Mesenchymal stem cell (in vitro differentiated cells and primary cell): ENCODE results near the gene UBASH3B.

Source experiments
- DNase-seq: peaks from one replicate; pipeline ENCODE4 v3.0.0-alpha.2; 2013
- H2AFZ ChIP-seq: one replicate; pipeline ENCODE4 v1.6.1; 2013; ENCODE audit warnings: low read depth, mild to moderate bottlenecking, control low read depth, inconsistent platforms, low read length, moderate library complexity
- H2AK5ac ChIP-seq: 2 replicates; pipeline ENCODE4 v1.6.1; 2013; ENCODE audit warnings: low read length, moderate library complexity, mild to moderate bottlenecking, inconsistent platforms; ENCODE audit not compliant: severe bottlenecking
- H2BK120ac ChIP-seq: one replicate; pipeline ENCODE4 v1.6.1; 2013; ENCODE audit warnings: low read depth, mild to moderate bottlenecking, inconsistent platforms, low read length, moderate library complexity
- H2BK12ac ChIP-seq, 2 experiments: one replicate each; pipeline ENCODE4 v1.6.1; 2013; ENCODE audit warnings: inconsistent platforms in 2 of 2, low read length in 2 of 2, mild to moderate bottlenecking in 2 of 2, moderate library complexity in 2 of 2, control low read depth in 1 of 2
- H2BK15ac ChIP-seq: one replicate; pipeline ENCODE4 v1.6.1; 2013; ENCODE audit warnings: mild to moderate bottlenecking, low read depth, inconsistent platforms; ENCODE audit not compliant: poor library complexity, severe bottlenecking
- H2BK5ac ChIP-seq: 2 replicates; pipeline ENCODE4 v1.6.1; 2013; ENCODE audit warnings: low read depth, mild to moderate bottlenecking, low read length, control low read depth, inconsistent platforms; ENCODE audit not compliant: poor library complexity, severe bottlenecking
- H3K14ac ChIP-seq, 2 experiments: one replicate each; pipeline ENCODE4 v1.6.1; 2013; ENCODE audit warnings: inconsistent platforms in 2 of 2, low read length in 2 of 2, control low read depth in 1 of 2, mild to moderate bottlenecking in 1 of 2, moderate library complexity in 1 of 2
- H3K18ac ChIP-seq, 2 experiments: one replicate each; pipeline ENCODE4 v1.6.1; 2013; ENCODE audit warnings: inconsistent platforms in 2 of 2, low read length in 2 of 2, control low read depth in 1 of 2, low read depth in 1 of 2, mild to moderate bottlenecking in 1 of 2
- H3K23ac ChIP-seq, 2 experiments: one replicate each; pipeline ENCODE4 v1.6.1; 2013; ENCODE audit warnings: inconsistent platforms in 2 of 2, low read length in 2 of 2, mild to moderate bottlenecking in 2 of 2, moderate library complexity in 2 of 2, control low read depth in 1 of 2
- H3K27ac ChIP-seq: 2 replicates; pipeline ENCODE4 v1.5.1; 2013; ENCODE audit warnings: mild to moderate bottlenecking, moderate library complexity, low read length, control low read depth, inconsistent platforms; ENCODE audit not compliant: poor library complexity, severe bottlenecking
- H3K27me3 ChIP-seq, 2 experiments: 2 replicates each; pipeline versions ENCODE4 v1.6.1 to v1.7.0; 2013; ENCODE audit warnings: low read length in 2 of 2, mild to moderate bottlenecking in 2 of 2, moderate library complexity in 2 of 2, control low read depth in 1 of 2, inconsistent platforms in 1 of 2; ENCODE audit not compliant: control insufficient read depth in 1 of 2, insufficient read depth in 1 of 2
- H3K36me3 ChIP-seq, 2 experiments: 2 replicates each; pipeline versions ENCODE4 v1.6.1 to v1.7.0; 2013; ENCODE audit warnings: low read length in 2 of 2, control low read depth in 1 of 2, inconsistent platforms in 1 of 2, low read depth in 1 of 2, mild to moderate bottlenecking in 1 of 2; ENCODE audit not compliant: insufficient read depth in 2 of 2, control insufficient read depth in 1 of 2
- H3K4ac ChIP-seq, 2 experiments: one replicate each; pipeline ENCODE4 v1.6.1; 2013; ENCODE audit warnings: inconsistent platforms in 2 of 2, low read length in 2 of 2, mild to moderate bottlenecking in 2 of 2, moderate library complexity in 2 of 2, control low read depth in 1 of 2, low read depth in 1 of 2
- H3K4me1 ChIP-seq: 2 replicates; pipeline ENCODE4 v1.6.1; 2013; ENCODE audit warnings: low read depth, low read length, control low read depth; ENCODE audit not compliant: control insufficient read depth, insufficient read depth
- H3K4me2 ChIP-seq: 2 replicates; pipeline ENCODE4 v1.6.1; 2013; ENCODE audit warnings: low read length, mild to moderate bottlenecking, inconsistent platforms; ENCODE audit not compliant: poor library complexity, severe bottlenecking
- H3K4me3 ChIP-seq, 2 experiments: 2 replicates each; pipeline versions ENCODE4 v1.5.1 to v1.7.0; 2013; ENCODE audit warnings: low read length in 2 of 2, mild to moderate bottlenecking in 2 of 2, control low read depth in 1 of 2, low read depth in 1 of 2; ENCODE audit not compliant: insufficient read depth in 1 of 2
- H3K79me1 ChIP-seq: replicated peaks from 2 replicates; pipeline ENCODE4 v1.6.1; 2013; ENCODE audit warnings: mild to moderate bottlenecking, control low read depth, low read length, inconsistent platforms; ENCODE audit not compliant: poor library complexity, severe bottlenecking
- H3K9ac ChIP-seq: 2 replicates; pipeline ENCODE4 v1.7.0; 2013; ENCODE audit warnings: mild to moderate bottlenecking, low read length, moderate library complexity
- H3K9me3 ChIP-seq: 2 replicates; pipeline ENCODE4 v1.7.0; 2013; ENCODE audit warnings: mild to moderate bottlenecking, low read length; ENCODE audit not compliant: control insufficient read depth
- H4K8ac ChIP-seq: one replicate; pipeline ENCODE4 v1.6.1; 2013; ENCODE audit warnings: inconsistent platforms, mild to moderate bottlenecking, low read length, moderate library complexity
- H4K91ac ChIP-seq: one replicate; pipeline ENCODE4 v1.6.1; 2013; ENCODE audit warnings: mild to moderate bottlenecking, low read length, inconsistent platforms
- WGBS: methylation state at CpG from one replicate; pipeline ENCODE4 v1.1.7; 2013; ENCODE audit warnings: mixed read lengths; 5-methylcytosine and 5-hydroxymethylcytosine counted together

Gene UBASH3B

GRCh38 chr11:122779047-122779629, 123.6 kb downstream of the UBASH3B start:
- H3K4me3 ChIP-seq: no peak overlapping the region
- no peak overlapping the region for H2BK12ac ChIP-seq
- H2BK15ac ChIP-seq: peak overlapping the region; percentile 55
- H3K79me1 ChIP-seq: peaks cover 31% of the 10 kb centered on the region
- peak overlapping the region; percentile 27 for H2AK5ac ChIP-seq
- WGBS: 84% methylated on average over 11 of the region's 12 CpGs
- H2BK5ac ChIP-seq: no peak overlapping the region
- no peak overlapping the region for H3K23ac ChIP-seq
- no peaks in the 10 kb centered on the region for H3K9me3 ChIP-seq
- no peak overlapping the region for H4K91ac ChIP-seq
- H3K27me3 ChIP-seq: no peaks in the 10 kb centered on the region
- H3K9ac ChIP-seq: no peak overlapping the region
- H3K36me3 ChIP-seq: peaks cover 28 to 36% of the 10 kb centered on the region in 2 experiments
- H3K14ac ChIP-seq: no peak overlapping the region
- peak; percentile 49 for DNase-seq
- no peak overlapping the region for H2AFZ ChIP-seq
- H3K4ac ChIP-seq: no peak overlapping the region
- H2BK120ac ChIP-seq: no peak overlapping the region
- peaks cover 8% of the 10 kb centered on the region for H3K4me1 ChIP-seq
- no peak overlapping the region for H3K4me2 ChIP-seq
- no peak overlapping the region for H3K27ac ChIP-seq
- H3K18ac ChIP-seq: peak overlapping the region in 1 of 2 experiments; percentile 14
- peak overlapping the region; percentile 56 for H4K8ac ChIP-seq

GRCh38 chr11:122780296-122780949, 124.9 kb downstream of the UBASH3B start:
- H2BK15ac ChIP-seq: no peak overlapping the region
- peak overlapping the region in 1 of 2 experiments; percentile 78 for H2BK12ac ChIP-seq
- peak overlapping the region; percentile 55 for H4K91ac ChIP-seq
- H3K14ac ChIP-seq: no peak overlapping the region
- peaks cover 28 to 41% of the 10 kb centered on the region in 2 experiments for H3K36me3 ChIP-seq
- H3K27me3 ChIP-seq: no peaks in the 10 kb centered on the region
- no peak overlapping the region for H3K4me2 ChIP-seq
- no peak overlapping the region for H3K27ac ChIP-seq
- no peak overlapping the region for H3K23ac ChIP-seq
- H3K4me1 ChIP-seq: peaks cover 13% of the 10 kb centered on the region
- no peak overlapping the region for H3K4me3 ChIP-seq
- no peak for DNase-seq
- no peak overlapping the region for H3K9ac ChIP-seq
- H3K4ac ChIP-seq: no peak overlapping the region
- H2AK5ac ChIP-seq: no peak overlapping the region
- no peak overlapping the region for H2BK120ac ChIP-seq
- no peak overlapping the region for H2AFZ ChIP-seq
- H3K79me1 ChIP-seq: peaks cover 28% of the 10 kb centered on the region
- H3K18ac ChIP-seq: peak overlapping the region in 1 of 2 experiments; percentile 70
- no peak overlapping the region for H4K8ac ChIP-seq
- H2BK5ac ChIP-seq: no peak overlapping the region
- no peaks in the 10 kb centered on the region for H3K9me3 ChIP-seq
- 97% methylated on average over 10 of the region's 10 CpGs for WGBS

- Histone ChIP-seq H2BK5ac (no peak overlapping the region), H4K8ac (no peak overlapping the region), H3K27ac (peak overlapping the region; percentile 48), H3K27me3 (no peaks in the 10 kb centered on the region), H3K9me3 (no peaks in the 10 kb centered on the region), H3K18ac (no peak overlapping the region), H3K14ac (no peak overlapping the region), H2BK15ac (no peak overlapping the region), H2BK120ac (no peak overlapping the region), H3K9ac (peak overlapping the region; percentile 20), H3K36me3 (peaks cover 32 to 41% of the 10 kb centered on the region in 2 experiments), H4K91ac (no peak overlapping the region), H2AK5ac (no peak overlapping the region), H2AFZ (no peak overlapping the region), H3K79me1 (peaks cover 25% of the 10 kb centered on the region), H3K23ac (no peak overlapping the region), H3K4me2 (no peak overlapping the region), H2BK12ac (no peak overlapping the region), H3K4ac (no peak overlapping the region), H3K4me1 (peaks cover 13% of the 10 kb centered on the region), H3K4me3 (no peak overlapping the region)
- WGBS: 17% methylated on average over 11 of the region's 12 CpGs
- peak; percentile 88 for DNase-seq
These were observed 126.1 kb downstream of the UBASH3B start for GRCh38 chr11:122781378-122782195.

GRCh38 chr11:122782222-122782621, 126.7 kb downstream of the UBASH3B start:
- Histone ChIP-seq H2AFZ (no peak overlapping the region), H3K4ac (no peak overlapping the region), H4K8ac (no peak overlapping the region), H2AK5ac (no peak overlapping the region), H2BK120ac (no peak overlapping the region), H3K79me1 (peaks cover 23% of the 10 kb centered on the region), H3K9ac (no peak overlapping the region), H2BK15ac (no peak overlapping the region), H3K27me3 (no peaks in the 10 kb centered on the region), H3K4me3 (no peak overlapping the region), H2BK12ac (no peak overlapping the region), H3K4me2 (no peak overlapping the region), H3K18ac (no peak overlapping the region), H3K4me1 (peaks cover 13% of the 10 kb centered on the region), H2BK5ac (no peak overlapping the region), H4K91ac (no peak overlapping the region), H3K23ac (no peak overlapping the region), H3K36me3 (peaks cover 31 to 36% of the 10 kb centered on the region in 2 experiments), H3K9me3 (no peaks in the 10 kb centered on the region), H3K27ac (no peak overlapping the region), H3K14ac (no peak overlapping the region)
- no peak for DNase-seq
- WGBS: 92% methylated on average over 2 of the region's 2 CpGs
